ENCODE results near the gene DAD1.
A peak's percentile ranks its signal among the peaks of the same experiment; 100 is the strongest.
"Not testable (repeated sequence)": the region's sequence is repeated elsewhere in the genome, so short reads cannot be mapped to it uniquely, and the experiment has no call there.

The DAD1 gene

GRCh38 chr14:22598099-22598895 is 9.3 kb upstream of the DAD1 start, which contains the start of gene ABHD4:
TSS of gene ABHD4 (plus strand) at chr14:22598300. CDS start at chr14:22598307, 7 bp downstream.
- peak; percentile 45 for DNase-seq

DNA sequence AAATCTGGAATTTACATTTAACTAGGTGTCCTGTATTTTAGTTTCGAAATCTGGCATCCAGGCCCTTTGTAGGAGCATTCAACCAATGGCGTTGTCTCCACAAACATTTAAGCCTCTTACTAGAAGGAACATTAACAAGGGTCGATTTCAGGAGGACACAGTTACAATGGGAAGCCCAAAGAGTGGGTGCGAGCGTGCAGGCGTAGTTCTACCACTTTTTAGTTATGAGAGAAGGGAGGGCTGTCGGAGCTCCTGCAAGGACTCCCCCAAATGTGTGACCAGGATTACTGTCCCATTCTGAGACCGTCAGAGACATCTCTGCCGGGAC is 8.7 kb upstream of the DAD1 start:
- DNase-seq, result no peak

- no peak for DNase-seq
These were observed 8.2 kb upstream of the DAD1 start for GRCh38 chr14:22597265-22597664.

GRCh38 chr14:22596354-22596879 is 7.4 kb upstream of the DAD1 start:
- no peak for DNase-seq

GRCh38 chr14:22594156-22594716 is 5.2 kb upstream of the DAD1 start:
- no peak for DNase-seq

GRCh38 chr14:22593601-22594000 is 4.6 kb upstream of the DAD1 start:
- DNase-seq, result no peak

DNA sequence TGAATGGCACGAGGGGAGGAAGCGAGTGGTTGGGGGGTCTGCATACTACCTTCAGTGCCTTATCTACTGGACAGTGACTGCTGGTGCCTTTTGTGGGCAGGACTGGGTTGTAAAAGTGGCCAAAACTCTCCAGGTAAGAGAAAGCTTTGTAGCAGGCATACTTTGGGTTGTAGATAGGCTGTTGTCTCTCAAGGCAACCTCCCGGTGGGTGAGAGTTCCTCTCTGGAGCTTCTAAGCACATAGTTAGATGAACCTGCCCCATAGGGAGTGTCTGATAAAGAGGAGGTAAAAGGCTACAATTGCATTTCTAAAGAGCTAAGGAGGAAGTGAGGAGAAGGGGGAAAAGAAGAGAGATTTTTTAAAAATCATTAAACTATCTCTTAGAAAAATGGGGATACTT is 4.2 kb upstream of the DAD1 start:
- no peak for DNase-seq

DNA sequence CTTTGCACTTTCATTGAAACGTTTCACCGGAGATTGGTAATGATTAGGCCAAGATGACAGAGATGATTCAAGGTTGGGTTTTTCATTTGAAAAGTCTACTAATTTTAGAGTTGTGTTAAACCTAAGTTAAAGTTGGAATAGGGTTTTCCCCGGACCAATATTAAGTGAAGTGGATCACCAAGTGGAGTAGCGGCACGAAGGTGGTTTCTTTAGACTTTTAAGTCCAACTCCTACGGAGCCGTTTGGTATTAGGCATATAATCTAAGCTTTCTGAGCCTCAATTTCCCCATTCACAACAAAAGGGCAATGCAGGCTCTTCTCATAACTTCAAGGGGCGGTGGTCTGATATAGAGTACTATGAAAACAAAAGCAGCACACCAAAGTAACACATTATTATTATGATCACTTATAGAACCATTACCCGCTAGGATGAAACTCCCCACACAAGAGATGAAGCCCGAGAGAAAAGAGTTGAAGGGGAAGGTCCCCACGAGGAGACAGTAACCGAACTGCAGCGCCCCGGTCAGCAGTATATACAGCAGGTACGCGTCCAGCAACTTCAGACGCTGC is 413 bp downstream of the DAD1 start:
- no peak for DNase-seq

DNA sequence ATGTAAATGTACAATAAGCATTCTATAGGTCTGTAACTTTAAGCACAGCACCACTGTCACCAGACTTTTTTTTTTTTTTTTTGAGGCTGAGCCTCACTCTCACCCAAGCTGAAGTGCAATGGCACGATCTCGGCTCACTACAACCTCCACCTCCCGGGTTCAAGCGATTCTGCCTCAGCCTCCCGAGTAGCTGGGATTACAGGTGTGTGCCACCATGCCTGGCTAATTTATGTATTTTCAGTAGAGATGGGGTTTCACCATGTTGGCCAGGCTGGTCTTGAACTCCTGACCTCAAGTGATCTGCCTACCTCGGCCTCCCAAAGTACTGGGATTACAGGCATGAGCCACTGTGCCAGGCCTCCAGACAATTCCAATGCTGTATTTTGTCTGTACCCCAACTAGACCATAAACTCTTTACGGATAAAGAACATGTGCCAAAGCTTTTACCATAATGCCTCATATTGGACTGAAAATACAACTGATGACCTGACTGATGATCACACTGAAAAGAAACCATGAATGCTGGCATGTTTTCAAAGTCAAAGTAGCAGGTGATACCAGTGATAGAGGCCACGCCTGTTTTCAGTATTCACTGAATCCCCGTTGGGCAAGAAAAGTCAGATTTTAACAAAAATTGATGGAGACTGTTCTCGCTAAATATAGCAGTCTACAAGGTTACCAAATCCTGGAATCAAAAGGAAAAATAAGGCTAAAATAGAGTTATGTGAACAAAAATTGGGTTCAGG is 1.2 kb downstream of the DAD1 start:
- DNase-seq, result not testable (repeated sequence)

DNA sequence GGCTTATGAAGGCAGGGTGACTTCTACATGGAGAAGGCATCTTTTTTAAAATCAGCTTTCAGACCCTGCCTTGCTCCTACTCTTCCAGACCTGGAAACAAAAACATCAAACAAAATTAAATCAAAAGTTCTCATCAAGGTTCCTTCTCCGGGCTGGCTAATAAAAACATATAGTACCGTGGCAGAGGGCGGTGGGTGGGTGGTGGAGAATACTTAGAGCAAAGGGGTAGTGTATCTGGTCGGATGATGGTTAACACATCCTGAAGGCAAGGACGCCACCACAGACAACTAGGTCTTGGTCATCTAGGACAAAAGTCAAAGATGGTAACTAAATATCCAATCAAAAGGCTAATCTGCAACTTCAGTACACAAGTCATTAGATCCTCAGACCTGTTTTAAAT is 1.8 kb downstream of the DAD1 start:
- DNase-seq, result no peak

GRCh38 chr14:22583994-22584393 is 5.0 kb downstream of the DAD1 start:
- DNase-seq, result no peak

DNA sequence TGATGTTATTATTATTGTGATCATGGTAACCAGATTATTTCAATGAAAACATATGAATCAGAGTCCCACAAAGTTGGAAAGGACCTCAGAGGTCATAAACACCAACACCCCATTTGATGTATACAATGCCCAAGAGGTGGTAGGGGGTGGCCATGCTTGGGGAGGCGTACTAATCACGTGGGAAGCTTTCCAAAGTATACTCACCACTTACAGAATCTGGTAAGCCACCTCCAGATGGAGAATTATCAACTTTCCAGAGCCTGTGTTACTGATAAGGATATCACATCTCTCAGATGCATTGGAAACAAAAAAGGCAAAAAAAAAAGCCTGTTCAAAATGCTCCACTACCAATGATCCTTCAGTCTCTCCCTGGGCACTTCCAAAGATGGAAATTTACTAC is 8.4 kb downstream of the DAD1 start:
- DNase-seq, result no peak

DNA sequence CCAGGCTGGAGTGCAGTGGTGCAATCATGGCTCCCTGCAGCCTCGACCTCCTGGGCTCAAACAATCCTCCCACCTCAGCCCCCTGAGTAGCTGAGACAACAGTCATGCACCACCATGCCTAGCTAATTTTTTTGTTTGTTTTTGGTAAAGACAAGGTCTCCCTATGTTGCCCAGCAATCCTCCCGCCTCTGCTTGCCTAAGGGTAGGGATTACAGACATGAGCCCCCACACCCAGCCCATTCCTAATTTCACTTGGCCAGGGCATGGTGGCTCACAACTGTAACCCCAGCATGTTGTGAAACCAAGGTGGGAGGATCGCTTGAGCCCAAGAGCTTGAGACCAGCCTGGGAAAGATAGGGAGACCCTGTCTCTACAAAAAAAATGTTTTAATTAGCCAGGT is 9.1 kb downstream of the DAD1 start:
- DNase-seq, result no peak

DNA sequence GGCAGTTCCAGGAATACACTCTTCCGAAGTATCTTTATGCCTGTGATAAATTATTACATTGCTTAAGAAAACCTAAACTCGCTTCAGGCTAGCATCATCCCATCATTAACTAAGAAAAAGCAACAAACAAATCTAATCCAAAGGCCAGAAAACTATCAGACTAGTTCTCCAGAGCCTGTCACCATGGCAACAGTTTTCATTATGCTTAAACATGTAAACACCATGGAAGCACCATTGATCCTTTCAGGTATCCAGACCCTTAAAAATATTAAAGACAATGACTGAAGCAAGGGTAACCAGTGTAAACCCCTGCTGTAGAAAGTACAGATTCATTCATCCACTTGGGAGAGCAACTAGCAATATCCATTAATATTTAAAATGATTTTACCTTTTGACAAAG is 9.8 kb downstream of the DAD1 start:
- no peak for DNase-seq

DNA sequence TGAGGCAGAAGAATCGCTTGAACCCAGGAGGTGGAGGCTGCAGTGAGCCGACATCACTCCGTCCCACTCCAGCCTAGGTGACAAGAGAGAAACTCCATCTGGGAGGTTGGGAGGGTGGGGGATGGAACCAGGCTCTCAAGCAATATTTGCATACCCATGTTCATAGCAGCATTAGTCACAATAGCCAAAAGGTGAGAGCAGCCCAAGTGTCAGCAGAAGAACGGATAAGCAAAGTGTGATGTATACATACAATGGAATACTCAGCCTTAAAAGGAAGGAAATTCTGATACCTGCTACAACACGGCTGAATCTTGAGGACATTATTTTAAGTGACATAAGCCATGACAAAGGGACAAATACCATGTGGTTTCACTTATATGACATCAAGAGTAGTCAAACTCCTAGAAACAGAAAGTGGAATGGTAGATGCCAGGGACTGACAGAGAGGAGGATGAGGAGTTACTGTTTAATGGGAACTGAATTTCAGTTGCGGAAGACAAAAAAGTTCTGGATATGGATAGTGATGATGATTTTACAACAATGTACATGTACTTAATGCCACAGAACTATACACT is 11.6 kb downstream of the DAD1 start:
- DNase-seq, result no peak

DNA sequence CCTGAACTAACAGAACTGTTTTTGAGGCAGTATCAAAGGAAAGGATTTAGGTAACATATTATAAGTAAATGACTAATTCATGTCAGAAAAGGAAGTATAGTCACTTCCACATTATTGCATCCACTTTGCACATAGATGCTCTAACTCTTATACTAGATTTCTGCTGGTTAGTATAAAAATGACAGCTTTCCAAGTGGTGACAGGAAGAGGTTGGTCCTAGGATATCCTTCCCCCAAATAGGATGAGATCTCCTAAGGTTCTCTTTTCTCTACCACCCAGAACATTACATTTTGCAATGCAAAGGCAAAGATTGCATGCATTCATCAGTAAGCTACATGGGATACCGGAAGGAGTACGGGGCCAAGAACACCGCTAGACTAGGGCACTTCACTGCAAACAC is 15.2 kb downstream of the DAD1 start:
- no peak for DNase-seq

GRCh38 chr14:22572562-22573058 is 16.4 kb downstream of the DAD1 start:
- DNase-seq, result no peak

- peak; percentile 60 for DNase-seq
These were observed 18.7 kb downstream of the DAD1 start for GRCh38 chr14:22570132-22570949.

- DNase-seq, result no peak
These were observed 19.3 kb downstream of the DAD1 start for GRCh38 chr14:22569737-22570131.

- DNase-seq, result no peak
These were observed 19.8 kb downstream of the DAD1 start for GRCh38 chr14:22569106-22569736.

DNA sequence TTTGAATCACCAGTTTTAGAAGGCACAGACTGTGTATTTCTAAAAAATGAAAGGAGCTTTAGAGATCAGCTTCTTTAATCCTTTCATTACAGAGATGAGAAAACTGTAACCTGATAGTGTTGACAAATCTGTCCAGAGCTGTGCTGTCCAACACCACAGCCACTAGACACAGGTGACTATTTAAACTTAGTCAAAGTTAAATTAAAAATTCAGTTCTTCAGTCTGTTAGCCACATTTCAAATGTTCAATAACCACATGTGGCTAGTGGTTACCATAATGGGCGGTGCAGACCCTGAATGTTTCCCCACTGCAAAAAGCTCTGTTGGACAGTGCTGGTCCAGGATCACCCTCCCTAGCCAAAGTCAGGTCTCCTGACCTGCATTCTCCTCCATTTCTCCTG is 21.6 kb downstream of the DAD1 start:
- DNase-seq, result no peak

DNA sequence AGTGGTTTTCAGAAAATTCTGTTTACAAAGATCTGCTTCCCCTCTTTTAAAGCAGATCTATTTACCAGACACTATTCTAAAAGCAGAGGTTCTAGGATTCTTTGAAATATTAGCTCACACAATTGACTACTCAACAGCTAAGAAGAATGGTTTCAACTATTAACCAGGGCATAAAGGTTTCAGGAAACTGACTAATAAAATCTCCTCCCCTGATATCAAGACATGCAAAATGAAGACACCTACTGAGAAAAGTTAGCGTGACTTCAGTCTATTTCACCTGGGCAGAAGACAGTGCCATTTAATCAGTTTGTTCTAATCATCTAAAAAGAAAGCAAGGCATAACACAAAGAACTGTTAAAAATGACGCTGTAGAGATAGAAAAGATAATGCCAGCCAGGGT is 22.2 kb downstream of the DAD1 start:
- no peak for DNase-seq

Data from GDM1 (cell line).